CD4-positive, alpha-beta memory T cell (primary cell): Measurements from ENCODE around the gene ARMC9. TPM values are rescaled to one million over a fixed set of nuclear protein-coding genes. Genes with fewer than 3 reads are reported as not detected.

Experiments
- CTCF ChIA-PET: fragments of 350-600 bp; sonication (Branson Sonifier 250); formaldehyde crosslinking; loops from one replicate; lab custom pipeline; 2021; ENCODE audit warnings: inconsistent platforms; ENCODE audit not compliant: partially characterized antibody; lab: Charles Lee
- POLR2A ChIA-PET: fragments of 350-600 bp; sonication (Branson Sonifier 250); formaldehyde crosslinking; loops from one replicate; lab custom pipeline; 2021; ENCODE audit not compliant: partially characterized antibody; lab: Charles Lee
- DNase-seq, 5 donors: peaks; one replicate each; pipeline versions ENCODE4 v3.0.0 to v3.0.0-alpha.2; 2020 to 2022; ENCODE audit warnings: mixed read lengths in 1 of 5
- H3K27ac ChIP-seq: one replicate; pipeline ENCODE4 v1.7.0; 2013; ENCODE audit warnings: low read depth, low read length
- H3K27me3 ChIP-seq: 2 replicates; pipeline ENCODE4 v1.7.0; 2013; ENCODE audit warnings: mild to moderate bottlenecking, low read length, moderate library complexity; ENCODE audit not compliant: insufficient read depth
- H3K36me3 ChIP-seq: 2 replicates; pipeline ENCODE4 v1.7.0; 2013; ENCODE audit warnings: mild to moderate bottlenecking, low read length, moderate library complexity; ENCODE audit not compliant: insufficient read depth
- H3K4me1 ChIP-seq: 2 replicates; pipeline ENCODE4 v1.7.0; 2013; ENCODE audit warnings: mild to moderate bottlenecking, low read length, moderate library complexity; ENCODE audit not compliant: insufficient read depth
- H3K4me3 ChIP-seq, 2 donors: one replicate each; pipeline ENCODE4 v1.7.0; 2013; ENCODE audit warnings: low read length in 2 of 2, mild to moderate bottlenecking in 1 of 2
- H3K9me3 ChIP-seq, 2 donors: one replicate each; pipeline ENCODE4 v1.7.0; 2013; ENCODE audit warnings: low read length in 2 of 2, control low read depth in 1 of 2; ENCODE audit not compliant: control insufficient read depth in 1 of 2
- H3K27ac Mint-ChIP-seq, 7 donors: one replicate each; pipeline ENCODE4 v1.8.0; 2020 to 2021; ENCODE audit warnings: mixed read lengths in 7 of 7, mild to moderate bottlenecking in 6 of 7, inconsistent platforms in 3 of 7, moderate library complexity in 3 of 7
- H3K27me3 Mint-ChIP-seq, 2 donors: one replicate each; pipeline ENCODE4 v1.8.0; 2020 to 2021; ENCODE audit warnings: mixed read lengths in 2 of 2
- H3K36me3 Mint-ChIP-seq, 2 donors: one replicate each; pipeline ENCODE4 v1.8.0; 2020 to 2021; ENCODE audit warnings: mixed read lengths in 2 of 2, inconsistent platforms in 1 of 2, mild to moderate bottlenecking in 1 of 2
- H3K4me1 Mint-ChIP-seq, 4 donors: one replicate each; pipeline ENCODE4 v1.8.0; 2020 to 2021; ENCODE audit warnings: mixed read lengths in 4 of 4, mild to moderate bottlenecking in 1 of 4
- H3K4me3 Mint-ChIP-seq, 8 donors: one replicate each; pipeline ENCODE4 v1.8.0; 2020 to 2021; ENCODE audit warnings: mixed read lengths in 8 of 8, mild to moderate bottlenecking in 7 of 8, moderate library complexity in 6 of 8, inconsistent platforms in 3 of 8
- H3K9me3 Mint-ChIP-seq, 8 donors: one replicate each; pipeline ENCODE4 v1.8.0; 2020 to 2021; ENCODE audit warnings: mixed read lengths in 8 of 8, mild to moderate bottlenecking in 5 of 8, inconsistent platforms in 3 of 8, moderate library complexity in 1 of 8
- intact Hi-C: fragments of 100-400 bp; cut with micrococcal nuclease; formaldehyde crosslinking; loops from one replicate; pipeline ENCODE4 v1.15.1; 2023
- polyA plus RNA-seq, 2 donors: library from polyadenylated mRNA; unstranded; fragments of 300-500 nt; fragmentation: Illumina TruSeq; gene quantifications; one replicate each; pipeline ENCODE4 v1.2.3, GENCODE V29; 2021
- total RNA-seq, 2 experiments: library from RNA; stranded (reverse); gene quantifications; one replicate each; pipeline ENCODE4 v1.2.3, GENCODE V29; 2021

Gene ARMC9
- total and polyA plus RNA-seq, 4 experiments from 2014 or later = 0.50 to 1.4 (median 1.1) TPM; not detected in 1

DNA sequence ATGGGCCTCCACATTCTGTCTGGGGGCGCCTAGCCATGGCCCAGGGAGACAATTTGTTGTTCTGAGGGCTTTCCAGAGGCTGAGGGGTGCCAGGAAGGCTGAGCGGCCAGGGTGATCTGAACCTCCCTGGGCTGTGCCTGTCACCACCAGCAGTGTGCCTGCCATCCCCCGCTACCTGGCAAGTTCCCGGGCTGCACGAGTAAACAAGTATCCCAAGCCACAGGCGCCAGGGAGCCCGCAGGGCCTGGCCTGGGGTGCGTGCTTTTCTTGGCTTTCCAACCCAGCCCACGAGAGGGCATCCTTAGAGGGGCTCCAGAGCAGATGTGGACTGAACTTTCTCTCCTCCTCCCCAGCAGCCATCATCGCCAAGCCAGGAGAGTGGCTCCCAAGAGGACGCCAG lies 162.0 kb downstream of the ARMC9 start:
- intact Hi-C loops = no loop called here
- no peak overlapping the region for H3K27ac ChIP-seq
- no peaks in the 10 kb centered on the region for H3K36me3 ChIP-seq
- no peak overlapping the region for H3K4me3 ChIP-seq
- ChIA-PET CTCF (no interaction called here), POLR2A (no interaction called here)
- H3K27me3 ChIP-seq = no peaks in the 10 kb centered on the region
- H3K9me3 ChIP-seq = no peaks in the 10 kb centered on the region
- H3K36me3 Mint-ChIP-seq = no peaks in the 10 kb centered on the region
- H3K27ac Mint-ChIP-seq = no peak overlapping the region
- peaks cover 0 to 8% of the 10 kb centered on the region in 2 donors for H3K27me3 Mint-ChIP-seq
- peaks cover 0 to 10% (median 5%) of the 10 kb centered on the region in 4 donors for H3K4me1 Mint-ChIP-seq
- H3K4me1 ChIP-seq = no peaks in the 10 kb centered on the region
- H3K4me3 Mint-ChIP-seq = no peak overlapping the region
- H3K9me3 Mint-ChIP-seq = no peaks in the 10 kb centered on the region
- no peak for DNase-seq

DNA sequence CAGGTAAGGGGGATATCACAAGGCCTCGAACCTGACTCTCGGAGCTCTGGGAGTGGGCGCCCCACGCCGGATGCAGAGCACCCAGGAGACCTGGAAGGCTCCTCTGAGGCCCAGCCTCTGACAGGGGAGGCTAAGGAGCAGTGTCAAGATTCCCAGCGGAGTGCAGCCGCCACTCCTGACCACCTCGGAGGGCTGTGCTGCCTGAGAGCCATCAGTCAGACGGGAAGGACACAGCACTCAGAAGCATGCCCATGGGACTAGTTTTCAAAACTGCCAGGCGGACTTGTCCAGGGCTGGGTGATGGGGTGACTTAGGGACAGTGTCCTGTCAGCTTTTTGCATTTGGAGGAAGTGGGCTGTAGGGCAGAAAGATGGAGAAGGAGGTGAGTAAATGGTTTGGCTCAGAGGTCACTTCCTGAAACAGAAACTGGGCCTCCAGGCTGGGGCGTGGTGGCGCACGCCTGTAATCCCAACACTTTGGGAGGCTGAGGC lies 162.5 kb downstream of the ARMC9 start:
- H3K27ac Mint-ChIP-seq = peak overlapping the region in 1 of 7 donors; percentile 48
- POLR2A ChIA-PET = no interaction called here
- CTCF ChIA-PET = no interaction called here

DNA sequence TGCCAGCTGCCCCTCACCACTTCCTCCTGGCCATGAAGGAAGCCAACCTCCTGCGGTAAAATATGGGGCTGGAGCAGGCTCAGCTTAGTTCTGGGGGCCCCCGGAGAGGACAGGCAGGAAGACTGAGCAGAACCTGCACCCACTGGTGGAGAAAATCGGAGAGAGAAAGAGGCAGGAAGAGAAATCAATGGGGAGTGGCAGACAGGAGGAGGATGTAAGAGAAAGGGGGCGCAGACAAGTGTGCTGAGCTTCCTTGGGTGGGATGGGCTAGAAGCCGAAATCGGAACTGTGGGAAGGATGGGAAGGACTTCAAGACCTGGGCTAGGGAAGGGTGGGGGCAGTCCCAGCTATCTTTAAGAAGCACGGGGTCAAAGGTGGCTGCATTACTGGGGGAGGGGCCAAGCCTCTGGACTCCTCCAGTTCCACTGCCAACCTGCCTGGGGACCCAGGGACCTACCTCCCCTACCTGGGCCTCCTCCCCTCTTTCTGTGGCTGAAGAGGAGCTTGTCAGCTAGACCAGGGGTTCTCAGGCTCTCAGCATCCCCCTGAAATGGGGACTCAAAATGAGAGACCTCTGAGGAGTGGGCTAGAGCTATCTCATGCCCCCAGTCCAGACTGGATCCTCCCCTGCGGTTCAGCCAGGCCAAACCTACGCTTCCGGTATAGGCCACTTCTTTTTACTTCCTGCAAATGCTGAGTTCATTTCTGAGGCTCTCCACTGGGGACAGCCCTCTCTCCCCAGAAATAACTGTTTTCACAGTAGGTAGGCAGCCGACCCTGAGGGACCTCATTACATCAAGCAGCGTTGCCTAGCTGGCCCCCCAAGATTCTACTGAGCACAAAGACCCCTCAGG lies 163.5 kb downstream of the ARMC9 start:
- no peak for DNase-seq
- CTCF ChIA-PET = no interaction called here
- Mint-ChIP-seq H3K4me3 (peak overlapping the region in 1 of 8 donors; percentile 34), H3K36me3 (no peaks in the 10 kb centered on the region), H3K27ac (peak overlapping the region in 3 of 7 donors; percentile 22 to 78 (median 42)), H3K4me1 (peaks cover 0 to 10% (median 5%) of the 10 kb centered on the region in 4 donors), H3K27me3 (peaks cover 3 to 5% of the 10 kb centered on the region in 2 donors), H3K9me3 (no peaks in the 10 kb centered on the region)
- POLR2A ChIA-PET = no interaction called here
- H3K4me1 ChIP-seq = no peaks in the 10 kb centered on the region
- no peaks in the 10 kb centered on the region for H3K9me3 ChIP-seq
- H3K4me3 ChIP-seq = no peak overlapping the region
- H3K27me3 ChIP-seq = no peaks in the 10 kb centered on the region
- H3K36me3 ChIP-seq = no peaks in the 10 kb centered on the region
- no peak overlapping the region for H3K27ac ChIP-seq
- intact Hi-C loops = no loop called here

More for the DNA sequence above, 162.5 kb downstream of the ARMC9 start:
- no peaks in the 10 kb centered on the region for H3K27me3 ChIP-seq
- Mint-ChIP-seq H3K27me3 (peaks cover 1 to 5% of the 10 kb centered on the region in 2 donors), H3K9me3 (no peaks in the 10 kb centered on the region), H3K36me3 (no peaks in the 10 kb centered on the region), H3K4me1 (peaks cover 0 to 10% (median 5%) of the 10 kb centered on the region in 4 donors), H3K4me3 (no peak overlapping the region)
- no peak for DNase-seq
- H3K4me3 ChIP-seq = no peak overlapping the region
- H3K27ac ChIP-seq = no peak overlapping the region
- no peaks in the 10 kb centered on the region for H3K36me3 ChIP-seq
- H3K4me1 ChIP-seq = no peaks in the 10 kb centered on the region
- H3K9me3 ChIP-seq = no peaks in the 10 kb centered on the region
- intact Hi-C loops = no loop called here

DNA sequence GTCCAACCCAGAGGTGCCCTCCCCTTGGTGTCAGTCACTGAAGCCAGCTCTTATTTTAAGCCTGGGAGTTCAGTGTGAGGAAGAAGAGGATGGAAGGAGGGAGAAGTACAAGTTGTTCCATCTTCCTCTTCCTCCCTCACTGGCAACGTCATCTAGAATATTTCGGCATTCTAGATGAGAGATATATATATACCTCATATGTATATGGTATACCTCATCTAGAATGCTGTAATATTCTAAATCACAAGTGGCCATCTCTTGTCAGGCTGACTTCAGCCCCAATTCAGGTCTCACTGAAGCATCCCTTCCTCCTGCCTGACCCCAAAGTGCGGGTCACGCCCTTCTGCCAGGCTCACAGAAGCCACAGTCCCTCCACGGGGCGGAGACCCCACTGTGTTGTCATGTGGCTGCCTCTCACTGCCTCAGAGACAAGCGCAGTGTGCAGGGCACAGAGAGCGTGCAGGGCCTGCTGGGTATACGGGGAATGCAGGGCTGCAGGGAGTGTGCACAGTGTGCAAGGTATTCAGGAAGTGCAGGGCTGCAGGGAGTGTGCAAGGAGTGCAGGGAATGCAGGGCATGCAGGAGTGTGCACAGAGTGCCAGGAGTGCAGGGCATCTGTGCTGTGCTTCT lies 164.2 kb downstream of the ARMC9 start:
- POLR2A ChIA-PET = no interaction called here
- H3K4me1 Mint-ChIP-seq = peaks cover 0 to 10% (median 5%) of the 10 kb centered on the region in 4 donors
- peak overlapping the region in 2 of 7 donors; percentile 22 to 78 for H3K27ac Mint-ChIP-seq
- no peak overlapping the region for H3K4me3 Mint-ChIP-seq
- Histone ChIP-seq H3K27ac (no peak overlapping the region), H3K36me3 (no peaks in the 10 kb centered on the region), H3K27me3 (no peaks in the 10 kb centered on the region), H3K4me3 (no peak overlapping the region), H3K4me1 (no peaks in the 10 kb centered on the region), H3K9me3 (no peaks in the 10 kb centered on the region)
- CTCF ChIA-PET = no interaction called here
- intact Hi-C loops = no loop called here
- H3K36me3 Mint-ChIP-seq = no peaks in the 10 kb centered on the region
- peaks cover 3 to 5% of the 10 kb centered on the region in 2 donors for H3K27me3 Mint-ChIP-seq
- no peaks in the 10 kb centered on the region for H3K9me3 Mint-ChIP-seq
- DNase-seq = no peak

DNA sequence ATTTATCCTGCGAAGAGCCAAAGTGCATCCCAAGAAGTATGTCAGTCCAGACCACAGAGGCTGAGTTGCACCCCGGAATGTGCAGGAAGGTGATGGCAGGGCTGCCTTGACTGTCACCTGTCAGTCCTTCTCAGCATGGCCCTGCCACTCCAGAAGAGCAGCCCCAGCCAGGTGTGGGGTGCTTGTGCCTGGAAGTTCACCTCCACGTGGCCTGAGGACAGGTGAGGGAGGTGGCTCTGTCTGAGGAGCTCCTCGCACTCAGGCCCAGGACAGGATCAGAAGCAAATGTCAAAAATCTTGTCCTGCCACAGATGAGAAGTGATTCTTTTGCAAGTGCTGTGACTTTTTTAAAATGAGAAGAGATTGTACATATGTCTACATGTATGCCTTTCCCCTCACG lies 165.6 kb downstream of the ARMC9 start:
- H3K9me3 ChIP-seq = no peaks in the 10 kb centered on the region
- H3K36me3 ChIP-seq = no peaks in the 10 kb centered on the region
- intact Hi-C loops = no loop called here
- H3K27ac Mint-ChIP-seq = no peak overlapping the region
- H3K27ac ChIP-seq = no peak overlapping the region
- CTCF ChIA-PET = no interaction called here
- H3K27me3 ChIP-seq = no peaks in the 10 kb centered on the region
- no peak overlapping the region for H3K4me3 ChIP-seq
- H3K27me3 Mint-ChIP-seq = peaks cover 3 to 5% of the 10 kb centered on the region in 2 donors
- no peaks in the 10 kb centered on the region for H3K4me1 ChIP-seq
- H3K9me3 Mint-ChIP-seq = no peaks in the 10 kb centered on the region
- H3K36me3 Mint-ChIP-seq = no peaks in the 10 kb centered on the region
- peaks cover 0 to 10% (median 5%) of the 10 kb centered on the region in 4 donors for H3K4me1 Mint-ChIP-seq
- DNase-seq = no peak
- H3K4me3 Mint-ChIP-seq = peak overlapping the region in 1 of 8 donors; percentile 31
- POLR2A ChIA-PET = no interaction called here

DNA sequence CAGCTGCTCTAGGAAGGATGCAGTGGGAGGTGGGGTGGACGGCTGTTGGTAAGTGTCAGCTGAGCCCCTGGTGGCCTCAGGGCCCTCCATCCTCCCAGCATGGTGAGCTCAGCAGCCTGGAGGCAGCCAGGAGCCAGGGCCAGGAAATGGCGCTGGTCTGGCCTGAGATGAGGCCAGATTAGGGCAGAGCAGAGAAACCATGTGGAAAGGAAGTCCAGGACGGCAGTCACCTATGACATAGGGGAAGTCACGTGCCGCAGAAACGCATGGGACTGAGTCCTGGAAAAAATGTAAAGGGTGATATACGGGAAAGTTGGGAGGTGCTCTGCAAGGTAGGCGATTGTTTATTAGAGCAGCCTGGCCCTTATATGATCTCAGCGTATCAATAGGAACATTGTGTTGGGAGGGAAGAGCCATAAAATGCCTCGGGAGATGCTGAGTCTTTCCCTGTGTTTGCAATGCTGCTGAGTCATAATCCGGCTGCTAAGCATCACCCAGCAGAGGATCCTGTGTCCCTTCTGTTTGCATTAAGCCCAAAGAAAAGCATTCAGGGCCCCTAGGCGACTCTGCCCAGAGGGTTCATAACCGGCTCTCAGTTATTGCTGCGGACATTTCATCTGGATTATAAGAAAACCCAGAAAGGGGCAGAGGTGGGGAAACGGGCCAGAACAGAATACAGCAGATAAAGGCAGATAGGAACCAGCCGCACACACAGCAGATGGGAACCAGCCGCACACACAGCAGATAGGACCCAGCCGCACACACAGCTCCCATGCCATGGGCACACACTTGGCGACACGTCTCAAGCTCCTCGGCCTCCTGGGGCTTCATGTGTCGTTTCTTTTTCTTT lies 166.8 kb downstream of the ARMC9 start:
- Histone ChIP-seq H3K9me3 (no peaks in the 10 kb centered on the region), H3K27me3 (no peaks in the 10 kb centered on the region), H3K4me3 (no peak overlapping the region), H3K36me3 (no peaks in the 10 kb centered on the region), H3K27ac (no peak overlapping the region), H3K4me1 (no peaks in the 10 kb centered on the region)
- H3K4me1 Mint-ChIP-seq = peaks cover 0 to 10% (median 5%) of the 10 kb centered on the region in 4 donors
- POLR2A ChIA-PET = interaction anchor here (0.5 kb wide), 1 partner anchor 62 kb away, joined by 3 read pairs; no protein-coding TSS in a partner anchor
- no peaks in the 10 kb centered on the region for H3K36me3 Mint-ChIP-seq
- H3K9me3 Mint-ChIP-seq = no peaks in the 10 kb centered on the region
- no peak overlapping the region for H3K4me3 Mint-ChIP-seq
- intact Hi-C loops = no loop called here
- CTCF ChIA-PET = no interaction called here
- H3K27me3 Mint-ChIP-seq = peaks cover 3 to 5% of the 10 kb centered on the region in 2 donors
- DNase-seq = no peak
- H3K27ac Mint-ChIP-seq = peak overlapping the region in 1 of 7 donors; percentile 19
